CD4-positive, alpha-beta T cell treated with Interferon alpha-2 for 1 hour (primary cell): ENCODE measurements around the gene TOMM6.

Experiments
- DNase-seq, 2 donors: peaks; one replicate each; pipeline ENCODE4 v3.0.0-alpha.2; 2020 to 2022

The TOMM6 gene

DNA sequence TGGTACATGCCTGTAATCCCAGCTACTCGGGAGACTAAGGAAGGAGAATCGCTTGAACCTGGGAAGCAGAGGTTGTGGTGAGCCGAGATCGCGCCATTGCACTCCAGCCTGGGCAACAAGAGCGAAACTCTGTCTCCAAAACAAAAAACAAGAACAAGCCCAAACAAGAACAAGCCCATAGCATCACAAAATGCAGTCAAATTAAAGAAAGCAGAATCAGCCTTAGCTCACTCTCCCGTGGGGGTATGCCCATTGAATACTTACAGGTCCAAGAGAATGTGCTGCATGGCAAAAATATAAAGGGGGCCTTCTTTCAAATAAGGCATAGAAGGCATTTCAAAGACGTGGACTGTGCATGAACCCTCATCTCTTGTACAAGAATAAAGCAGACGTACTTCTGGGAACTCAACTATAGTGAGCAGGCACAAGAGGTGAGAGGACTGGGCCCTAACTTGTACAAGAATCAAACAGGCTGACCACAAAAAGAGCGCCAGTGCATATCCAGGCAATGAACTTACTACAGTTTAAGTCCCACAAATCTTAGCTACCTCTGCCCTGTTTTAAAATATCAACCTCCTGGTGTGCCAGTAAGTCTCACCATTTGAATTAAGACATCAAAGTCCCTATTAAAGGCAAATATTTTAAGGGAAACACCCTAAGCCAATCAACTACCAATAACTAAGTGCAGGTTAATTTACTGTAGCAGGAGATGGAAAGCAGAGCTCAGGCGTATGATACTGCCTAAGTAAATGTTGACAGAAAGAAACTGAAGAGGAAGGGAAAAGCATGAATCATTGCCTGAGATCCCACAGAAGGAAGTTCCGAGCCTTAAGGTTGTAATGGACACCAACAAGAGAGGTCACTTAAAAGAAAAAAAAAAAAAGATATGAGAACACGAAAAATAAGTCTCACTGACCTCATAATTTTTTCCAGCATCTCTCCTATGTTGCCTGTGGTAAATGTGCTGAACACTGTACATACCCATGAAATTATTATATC is 37.4 kb downstream of the TOMM6 start:
- no peak for DNase-seq

- no peak for DNase-seq
Measured at GRCh38 chr6:41826343-41827022, 39.0 kb downstream of the TOMM6 start.

- no peak for DNase-seq
Measured at GRCh38 chr6:41832263-41832662, 44.8 kb downstream of the TOMM6 start.

DNA sequence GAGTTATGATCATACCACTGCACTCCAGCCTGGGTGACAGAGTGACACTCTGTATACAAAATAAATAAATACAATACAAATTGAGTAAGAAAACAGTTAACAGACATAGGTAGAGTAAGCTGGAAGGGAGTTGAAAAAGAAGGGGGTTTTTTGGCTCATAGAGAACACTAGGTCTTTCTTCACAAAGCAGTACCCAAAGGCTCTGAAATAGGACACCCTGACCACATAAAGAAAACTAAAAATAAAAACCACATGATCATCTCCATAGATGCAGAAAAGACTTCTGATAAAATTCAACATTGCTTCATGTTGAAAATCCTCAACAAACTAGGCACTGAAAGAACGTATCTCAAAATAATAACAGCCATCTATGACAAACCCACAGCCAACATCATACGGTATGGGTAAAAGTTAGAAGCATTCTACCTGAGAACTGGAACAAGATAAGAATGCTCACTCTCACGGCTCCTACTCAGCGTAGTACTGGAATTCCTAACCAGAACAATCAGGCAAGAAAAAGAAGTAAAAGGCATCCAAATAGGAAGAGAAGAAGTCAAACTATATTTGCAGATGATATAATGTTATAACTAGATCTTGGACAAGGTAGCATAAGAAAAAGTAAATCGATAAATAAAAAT is 48.6 kb downstream of the TOMM6 start:
- no peak for DNase-seq

GRCh38 chr6:41836660-41837052 is 49.2 kb downstream of the TOMM6 start:
- DNase-seq, result no peak
